SH-SY5Y (cell line): ENCODE data around the gene OR3A2.

Experiments
- GATA2 ChIP-seq: IDR thresholded peaks from 2 replicates; pipeline ENCODE4 v1.6.1; 2011; ENCODE audit warnings: mild to moderate bottlenecking, low read depth, low read length
- GATA3 ChIP-seq: IDR thresholded peaks from 2 replicates; pipeline ENCODE4 v1.6.1; 2011; ENCODE audit warnings: low read depth, mild to moderate bottlenecking, low read length, moderate library complexity

DNA sequence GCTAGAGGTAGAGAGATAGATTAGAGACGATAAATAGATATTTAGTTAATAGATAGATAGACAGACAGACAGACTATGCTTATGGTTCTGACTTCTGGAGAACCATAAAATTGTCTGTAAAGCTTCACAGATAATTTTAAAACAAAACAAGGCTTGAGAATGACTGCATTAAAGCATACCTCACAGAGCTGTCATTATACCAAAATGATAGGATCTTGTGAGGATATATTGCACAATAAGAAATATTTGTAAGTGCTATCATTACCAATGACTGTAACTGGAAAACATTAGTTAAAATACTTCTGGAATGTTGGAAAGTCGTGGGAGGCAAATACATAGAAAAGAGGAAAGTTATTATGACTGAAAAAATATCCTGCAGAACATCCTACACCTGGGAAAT lies 15.7 kb upstream of the OR3A2 start:
- TF ChIP-seq GATA3 (no peak), GATA2 (no peak)
